NCI-H774 (cell line): ENCODE data around the gene NAP1L1.

Experiments
- DNase-seq: peaks from one replicate; lab custom pipeline; 2025; lab: John Stamatoyannopoulos, UW

NAP1L1 gene

GRCh38 chr12:76037130-76038103, 47.1 kb downstream of the NAP1L1 start:
- DNase-seq, result peak; percentile 76

- no peak for DNase-seq
These were observed 49.4 kb downstream of the NAP1L1 start for GRCh38 chr12:76035045-76035444.

- DNase-seq, result no peak
These were observed 51.1 kb downstream of the NAP1L1 start for GRCh38 chr12:76033081-76034011.

GRCh38 chr12:76032043-76032981, 52.2 kb downstream of the NAP1L1 start:
- no peak for DNase-seq

- DNase-seq, result peak; percentile 88
These were observed 53.0 kb downstream of the NAP1L1 start, which contains the start of gene PHLDA1 for GRCh38 chr12:76031414-76032042. TSS of gene PHLDA1 (minus strand) at chr12:76031776.

GRCh38 chr12:76031081-76031413, 53.4 kb downstream of the NAP1L1 start:
- no peak for DNase-seq

- peak; percentile 52 for DNase-seq
These were observed 54.0 kb downstream of the NAP1L1 start for GRCh38 chr12:76030341-76031080.

- DNase-seq, result no peak
These were observed 54.5 kb downstream of the NAP1L1 start for GRCh38 chr12:76029982-76030340.

GRCh38 chr12:76028571-76029277, 55.8 kb downstream of the NAP1L1 start:
- no peak for DNase-seq

GRCh38 chr12:76026643-76027063, 57.8 kb downstream of the NAP1L1 start:
- DNase-seq, result no peak

- DNase-seq, result no peak
These were observed 58.6 kb downstream of the NAP1L1 start for GRCh38 chr12:76025601-76026575.

- no peak for DNase-seq
These were observed 59.4 kb downstream of the NAP1L1 start for GRCh38 chr12:76024942-76025600.

GRCh38 chr12:76024102-76024781, 60.2 kb downstream of the NAP1L1 start:
- no peak for DNase-seq

GRCh38 chr12:76023069-76023690, 61.3 kb downstream of the NAP1L1 start:
- DNase-seq, result no peak

- DNase-seq, result no peak
These were observed 62.0 kb downstream of the NAP1L1 start for GRCh38 chr12:76022506-76022905.

- no peak for DNase-seq
These were observed 63.5 kb downstream of the NAP1L1 start for GRCh38 chr12:76020731-76021672.
